ENCODE results near the gene KLK14. TPM values are rescaled to one million over a fixed set of nuclear protein-coding genes. Genes with fewer than 3 reads are reported as not detected.

KLK14 gene
- total and polyA plus RNA-seq, 10 of the 15 experiments (the other 5 are each of a cell fraction or from before 2014, with no cell fraction given): not detected

DNA sequence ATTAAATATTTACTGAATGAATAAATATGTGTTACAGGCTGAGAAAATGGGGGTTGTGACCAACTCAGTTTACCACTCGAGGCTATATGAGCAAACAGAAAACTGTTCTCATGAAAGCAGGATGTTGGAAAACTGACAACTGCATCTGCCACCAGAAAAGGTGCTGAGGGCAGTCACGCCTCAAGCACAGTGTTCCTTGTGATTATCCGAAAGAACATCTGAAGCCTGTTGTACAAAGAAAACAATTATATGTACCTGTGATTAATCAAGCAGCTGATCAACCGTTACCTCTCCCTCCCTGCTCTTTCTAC, 11.6 kb downstream of the KLK14 start (continued):
- no peak for TF ChIP-seq RAD51 (IDR thresholded peaks at IDR 0.05)

GRCh38 chr19:51070334-51071094, 12.2 kb downstream of the KLK14 start:
- BruUV-seq (replicated peaks): no TSS peak
- TF ChIP-seq RAD21 (IDR thresholded peaks at IDR 0.05; ENCODE audit: insufficient read depth, low read depth, low read length): no peak
- TF ChIP-seq CBX3 (IDR thresholded peaks at IDR 0.05; ENCODE audit: borderline replicate concordance, low read depth): no peak
- no peak for TF ChIP-seq HCFC1 (IDR thresholded peaks at IDR 0.05; ENCODE audit: low read length)
- no peak for TF ChIP-seq IRF5 (IDR thresholded peaks at IDR 0.05; ENCODE audit: borderline replicate concordance)
- no peaks in the 10 kb centered on the region for H4K20me1 ChIP-seq (ENCODE audit: control insufficient read depth, insufficient read depth)
- ChIA-PET SMC1A (ENCODE audit: uncharacterized antibody, unreplicated experiment) (no interaction called here), RAD21 (ENCODE audit: unreplicated experiment) (no interaction called here), POLR2A (no interaction called here), CTCF (no interaction called here)
- H3K36me3 ChIP-seq (ENCODE audit: control insufficient read depth in 2 of 2, insufficient read depth in 2 of 2, low read length in 1 of 2): no peaks in the 10 kb centered on the region
- H3K4me3 ChIP-seq: no peak overlapping the region
- no peaks in the 10 kb centered on the region for H3K4me1 ChIP-seq (ENCODE audit: control insufficient read depth, insufficient read depth, low read length)
- H3K27ac ChIP-seq (ENCODE audit: control insufficient read depth, insufficient read depth): no peak overlapping the region
- H3K9ac ChIP-seq (ENCODE audit: control insufficient read depth, insufficient read depth, low read length): no peak overlapping the region
- ATAC-seq: no peak
- intact Hi-C loops (cut with micrococcal nuclease; ENCODE audit: unreplicated experiment): no loop called here
- no peaks in the 10 kb centered on the region for H3K79me2 ChIP-seq (ENCODE audit: control insufficient read depth, insufficient read depth, low read length)
- H3K27me3 ChIP-seq (replicated peaks in 1 of 2; ENCODE audit: control insufficient read depth in 2 of 2, insufficient read depth in 2 of 2, low read length in 1 of 2): no peaks in the 10 kb centered on the region; a peak in 1 of 4 replicates
- no peak overlapping the region for H3K4me2 ChIP-seq (ENCODE audit: control insufficient read depth, insufficient read depth)
- 27% methylated on average over 5 of the region's 5 CpGs for WGBS (ENCODE audit: insufficient coverage, insufficient replicate concordance, low lambda C conversion rate, missing lambda C conversion rate)
- no peak overlapping the region for H2AFZ ChIP-seq (ENCODE audit: control insufficient read depth, low read depth, low read length)
- no peak for FAIRE-seq
- H3K9me3 ChIP-seq (replicated peaks; ENCODE audit: control insufficient read depth, insufficient read depth, low read length): no peaks in the 10 kb centered on the region
- no peak for DNase-seq (ENCODE audit: low read depth, low spot score)
- in situ Hi-C loops (cut with MboI): no loop called here
